K562 (cell line): Measurements from ENCODE around the gene CAPRIN1. TPM values are rescaled to one million over a fixed set of nuclear protein-coding genes. Genes with fewer than 3 reads are reported as not detected.

Experiments
- ADNP ChIP-seq: fragments of 200-800 bp; sonication (Bioruptor generic); IDR thresholded peaks from 2 replicates; pipeline ENCODE4 v1.6.1; 2016; ENCODE audit warnings: missing genetic modification characterization, missing compliant biosample characterization
- BDP1 ChIP-seq: IDR thresholded peaks from 3 replicates; pipeline ENCODE4 v1.6.1; 2011; ENCODE audit not compliant: insufficient read length, insufficient read depth
- CREM ChIP-seq: IDR thresholded peaks from 2 replicates; pipeline ENCODE4 v1.6.1; 2014; ENCODE audit warnings: antibody characterized with exemption, low read depth
- FOXM1 ChIP-seq, 2 experiments: fragments of 450-650 bp in 1 of 2; sonication (generic) in 1 of 2; formaldehyde crosslinking in 1 of 2; IDR thresholded peaks; 2 replicates each; pipeline versions ENCODE4 v1.6.1 to v1.9.0; 2017 to 2022; ENCODE audit warnings: low read depth in 2 of 2, mild to moderate bottlenecking in 2 of 2, missing genetic modification reagents in 1 of 2, moderate library complexity in 1 of 2
- HMBOX1 ChIP-seq: sonication (generic); IDR thresholded peaks from 2 replicates; pipeline ENCODE4 v1.6.1; 2016
- HSF4 ChIP-seq: fragments of 250-450 bp; sonication (Bioruptor Pico); IDR thresholded peaks from 2 replicates; pipeline ENCODE4 v2.1.2; 2022; ENCODE audit warnings: mild to moderate bottlenecking, moderate library complexity, borderline replicate concordance
- ILK ChIP-seq: fragments of 450-650 bp; IDR thresholded peaks from 2 replicates; pipeline ENCODE4 v1.6.1; 2016; ENCODE audit warnings: missing genetic modification characterization, low read depth, mild to moderate bottlenecking, missing compliant biosample characterization, moderate library complexity, borderline replicate concordance
- MBD2 ChIP-seq: sonication (generic); IDR thresholded peaks from 2 replicates; pipeline ENCODE4 v1.6.1; 2016; ENCODE audit warnings: low read depth, borderline replicate concordance
- MNT ChIP-seq, 2 experiments: fragments of 450-650 bp; conservative IDR thresholded peaks; 2 replicates each; pipeline ENCODE4 v1.6.1; 2017; ENCODE audit warnings: mild to moderate bottlenecking in 2 of 2, moderate library complexity in 2 of 2
- MXI1 ChIP-seq: IDR thresholded peaks from 2 replicates; pipeline ENCODE4 v1.6.1; 2011; ENCODE audit warnings: low read depth, mild to moderate bottlenecking, improper control_type of control experiment, low read length
- MYBL2 ChIP-seq, 2 experiments: fragments of 450-650 bp in 1 of 2; sonication (generic) in 1 of 2; formaldehyde crosslinking in 1 of 2; IDR thresholded peaks; 2 replicates each; pipeline versions ENCODE4 v1.6.1 to v1.8.1; 2017 to 2022; ENCODE audit warnings: borderline replicate concordance in 1 of 2, inconsistent platforms in 1 of 2, low read depth in 1 of 2, mild to moderate bottlenecking in 1 of 2, missing genetic modification reagents in 1 of 2, moderate library complexity in 1 of 2
- NELFE ChIP-seq: IDR thresholded peaks from 2 replicates; pipeline ENCODE4 v1.6.1; 2011; ENCODE audit warnings: mild to moderate bottlenecking; ENCODE audit not compliant: insufficient read depth, insufficient read length
- NFE2L1 ChIP-seq: fragments of 450-650 bp; IDR thresholded peaks from 2 replicates; pipeline ENCODE4 v1.6.1; 2016; ENCODE audit warnings: missing genetic modification characterization, low read depth, mild to moderate bottlenecking, missing compliant biosample characterization, moderate library complexity, borderline replicate concordance
- PCBP1 ChIP-seq: fragments of 200-400 bp; formaldehyde crosslinking; IDR thresholded peaks from 2 replicates; pipeline ENCODE4 v1.6.1; 2018; ENCODE audit warnings: mild to moderate bottlenecking, low read depth, low read length; ENCODE audit not compliant: poor library complexity, severe bottlenecking
- PHF8 ChIP-seq: fragments of 200-600 bp; sonication (generic); IDR thresholded peaks from 2 replicates; pipeline ENCODE4 v1.6.1; 2012; ENCODE audit warnings: mixed run types, mild to moderate bottlenecking, inconsistent platforms, low read length, moderate library complexity, borderline replicate concordance
- RFX1 ChIP-seq: fragments of 450-650 bp; IDR thresholded peaks from 2 replicates; pipeline ENCODE4 v1.6.1; 2016; ENCODE audit warnings: mild to moderate bottlenecking, moderate library complexity
- RFX7 ChIP-seq: fragments of 250-450 bp; sonication (Bioruptor Pico); IDR thresholded peaks from 2 replicates; pipeline ENCODE4 v1.5.1; 2021; ENCODE audit warnings: mild to moderate bottlenecking
- SIX5 ChIP-seq, 2 experiments: IDR thresholded peaks; 2 replicates each; pipeline ENCODE4 v1.6.1; 2011; ENCODE audit warnings: low read length in 2 of 2, borderline replicate concordance in 1 of 2, low read depth in 1 of 2, mild to moderate bottlenecking in 1 of 2, moderate library complexity in 1 of 2; ENCODE audit not compliant: insufficient read depth in 1 of 2
- STAT5A ChIP-seq: IDR thresholded peaks from 2 replicates; pipeline ENCODE4 v1.6.1; 2012; ENCODE audit warnings: low read length, inconsistent platforms, borderline replicate concordance
- STAT5B ChIP-seq: fragments of 250-450 bp; sonication (Bioruptor Pico); IDR thresholded peaks from 2 replicates; pipeline ENCODE4 v1.8.0; 2021; ENCODE audit warnings: mild to moderate bottlenecking, inconsistent platforms
- TAF1 ChIP-seq: IDR thresholded peaks from 2 replicates; pipeline ENCODE4 v1.6.1; 2011; ENCODE audit warnings: mild to moderate bottlenecking, low read length, moderate library complexity; ENCODE audit not compliant: insufficient read depth, control insufficient read depth, severe bottlenecking; ENCODE audit errors: extremely low read depth
- TFAM ChIP-seq: fragments of 250-450 bp; sonication (Bioruptor Pico); conservative IDR thresholded peaks from 2 replicates; pipeline ENCODE4 v1.5.0; 2021; ENCODE audit warnings: mild to moderate bottlenecking, moderate library complexity
- ZNF121 ChIP-seq: sonication (generic); formaldehyde crosslinking; conservative IDR thresholded peaks from 2 replicates; pipeline ENCODE4 v1.8.0; 2022; ENCODE audit warnings: missing genetic modification reagents
- ZNF584 ChIP-seq: fragments of 200-800 bp; sonication (Bioruptor generic); IDR thresholded peaks from 2 replicates; pipeline ENCODE4 v1.6.1; 2016; ENCODE audit warnings: low read depth, mild to moderate bottlenecking, missing genetic modification characterization, missing compliant biosample characterization
- polyA plus RNA-seq, 8 experiments: library from polyadenylated mRNA; depleted of rRNA in 4 of 8; stranded (reverse) in 5 of 8; unstranded in 3 of 8; fragments of >200 nt; fragmentation: Nextera tagmentation in 2 of 8; fragmentation: Illumina TruSeq in 1 of 8; extraction: Ambion mirVana in 2 of 8; extraction: Trizol in 1 of 8; gene quantifications; 2 replicates each; pipeline versions ENCODE4 v1.2.1 to v1.2.3, GENCODE V29; 2011 to 2014; ENCODE audit warnings: inconsistent platforms in 1 of 8, missing spikeins in 1 of 8
- total RNA-seq, 7 experiments: library from RNA; depleted of rRNA in 6 of 7; stranded (reverse); fragments of >200 nt in 6 of 7; fragmentation: Illumina TruSeq in 2 of 7; extraction: Trizol in 2 of 7; gene quantifications; 2 replicates each; pipeline versions ENCODE4 v1.2.1 to v1.2.3, GENCODE V29; 2011 to 2021; ENCODE audit warnings: low replicate concordance in 1 of 7

The CAPRIN1 gene
- total and polyA plus RNA-seq, 9 of the 15 experiments (the other 6 are each of a cell fraction or from before 2014, with no cell fraction given) = 49.6 to 271 (median 244) TPM

GRCh38 chr11:34105079-34105956, 53.8 kb downstream of the CAPRIN1 start, which contains the start of gene NAT10 (continued):
- TF ChIP-seq MXI1 = peak; percentile 97
- no peak for TF ChIP-seq MYBL2 (IDR thresholded peaks at IDR 0.05; ENCODE audit: low read depth)
- TF ChIP-seq MYBL2 (CRISPR knock-in tag; IDR thresholded peaks at IDR 0.05; ENCODE audit: borderline replicate concordance) = no peak
- TF ChIP-seq PCBP1 = no peak
- no peak for TF ChIP-seq HSF4 (CRISPR knock-in tag)
- TF ChIP-seq FOXM1 (IDR thresholded peaks at IDR 0.05; ENCODE audit: low read depth) = 0 out of 2 replicates have a peak, but pooled peaks have one; percentile 9
- TF ChIP-seq FOXM1 (CRISPR knock-in tag; IDR thresholded peaks at IDR 0.05; ENCODE audit: low read depth) = 0 out of 2 replicates have a peak, but pooled peaks have one; percentile 42
- TF ChIP-seq CREM = peak; percentile 100
- TF ChIP-seq TAF1 = peak; percentile 91
- TF ChIP-seq ZNF121 (CRISPR knock-in tag) = no peak
- no peak for TF ChIP-seq TFAM
- no peak for TF ChIP-seq NFE2L1 (tag)
- no peak for TF ChIP-seq RFX1
- peak; percentile 66 for TF ChIP-seq MBD2
- TF ChIP-seq HMBOX1 = peak; percentile 57; the same call in 1 of the 2 replicates
- no peak for TF ChIP-seq ADNP (tag)
- peak; percentile 95 for TF ChIP-seq PHF8
- TF ChIP-seq NELFE = no peak
- TF ChIP-seq RFX7 (CRISPR knock-in tag) = no peak
- TF ChIP-seq STAT5B (CRISPR knock-in tag) = no peak
- no peak for TF ChIP-seq BDP1
- no peak for TF ChIP-seq ILK
- TF ChIP-seq STAT5A = no peak
- peak in 1 of 2 experiments; percentile 47; a peak in 3 of 4 replicates for TF ChIP-seq SIX5 (IDR thresholded peaks at IDR 0.05; ENCODE audit: borderline replicate concordance in 1 of 2, insufficient read depth in 1 of 2, low read depth in 1 of 2, low read length in 2 of 2)
- peak; percentile 99 to 100 for TF ChIP-seq MNT (conservative IDR thresholded peaks at IDR 0.05)
- TF ChIP-seq ZNF584 (CRISPR knock-in tag) = no peak
